GM12892 (cell line): ENCODE measurements around the gene XKR8.

Source experiments
- POLR2A ChIP-seq: IDR thresholded peaks from 2 replicates; pipeline ENCODE4 v1.6.1; 2011; ENCODE audit warnings: low read depth, low read length, control low read depth
- POLR2AphosphoS5 ChIP-seq: IDR thresholded peaks from 2 replicates; pipeline ENCODE4 v1.6.1; 2011; ENCODE audit warnings: low read depth, low read length, control low read depth
- TAF1 ChIP-seq: IDR thresholded peaks from 2 replicates; pipeline ENCODE4 v1.6.1; 2011; ENCODE audit warnings: low read depth, mild to moderate bottlenecking, control low read depth, low read length, borderline replicate concordance

DNA sequence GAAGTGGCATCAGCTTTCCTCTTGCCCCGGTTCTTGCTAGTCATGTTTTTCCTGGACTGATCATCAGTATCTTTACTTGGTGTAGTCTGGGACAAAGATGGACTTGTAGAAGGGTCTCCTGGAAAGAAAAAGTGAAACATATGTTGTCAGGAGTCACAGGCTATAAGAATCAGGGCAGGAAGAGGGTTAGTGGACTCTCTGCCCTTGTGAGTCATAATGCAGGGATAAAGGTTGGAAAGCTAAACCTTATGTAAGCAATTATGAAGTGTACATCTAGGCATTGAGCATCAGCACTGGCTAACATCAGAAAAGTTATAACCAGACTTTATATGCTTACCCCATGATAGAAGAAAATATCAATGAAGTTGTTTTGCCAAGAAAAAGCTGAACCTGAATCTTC, 51.2 kb downstream of the XKR8 start:
- no peak for TF ChIP-seq POLR2AphosphoS5
- no peak for TF ChIP-seq POLR2A
- TF ChIP-seq TAF1 = no peak
